H1 (cell line): ENCODE data around the gene PTBP1. TPM values are rescaled to one million over a fixed set of nuclear protein-coding genes. Genes with fewer than 3 reads are reported as not detected.

ENCODE experiments used
- CTCF ChIA-PET: fragments of 300-600 bp; sonication (Branson Sonifier 250); formaldehyde crosslinking; loops from one replicate; lab custom pipeline; 2021; ENCODE audit not compliant: partially characterized antibody; lab: Charles Lee
- POLR2A ChIA-PET: fragments of 300-600 bp; sonication (Branson Sonifier 250); formaldehyde crosslinking; loops from one replicate; lab custom pipeline; 2021; ENCODE audit warnings: inconsistent platforms; ENCODE audit not compliant: partially characterized antibody; lab: Charles Lee
- DNase-seq, 2 experiments: peaks; one replicate each; pipeline versions ENCODE4 v3.0.0 to v3.0.0-alpha.2; 2010 to 2022; ENCODE audit warnings: low spot score in 2 of 2, low read depth in 1 of 2, mixed read lengths in 1 of 2
- FAIRE-seq: peaks from 2 replicates; lab custom pipeline; 2011; peaks lifted over from hg19 to GRCh38; lab: Jason Lieb, UNC
- H2AFZ ChIP-seq: 2 replicates; pipeline ENCODE4 v1.8.1; 2012; ENCODE audit warnings: low read length, inconsistent platforms
- H2AK5ac ChIP-seq: 2 replicates; pipeline ENCODE4 v1.6.1; 2013; ENCODE audit warnings: low read depth, low read length
- H2BK120ac ChIP-seq: replicated peaks from 2 replicates; pipeline ENCODE3; 2013; ENCODE audit warnings: low read depth, low read length, inconsistent platforms
- H2BK12ac ChIP-seq: 2 replicates; pipeline ENCODE4 v1.6.1; 2013; ENCODE audit warnings: low read depth, low read length
- H2BK15ac ChIP-seq: 2 replicates; pipeline ENCODE4 v1.6.1; 2013; ENCODE audit warnings: low read length
- H2BK20ac ChIP-seq: 2 replicates; pipeline ENCODE4 v1.6.1; 2013; ENCODE audit warnings: low read length
- H2BK5ac ChIP-seq: 2 replicates; pipeline ENCODE4 v1.6.1; 2013; ENCODE audit warnings: low read depth, low read length
- H3K14ac ChIP-seq: 2 replicates; pipeline ENCODE4 v1.6.1; 2013; ENCODE audit warnings: inconsistent platforms; ENCODE audit not compliant: insufficient read length
- H3K18ac ChIP-seq: 2 replicates; pipeline ENCODE4 v1.6.1; 2013; ENCODE audit warnings: low read length; ENCODE audit errors: extremely low read depth
- H3K23ac ChIP-seq: 2 replicates; pipeline ENCODE4 v1.6.1; 2013; ENCODE audit warnings: inconsistent platforms; ENCODE audit not compliant: insufficient read length
- H3K23me2 ChIP-seq: 2 replicates; pipeline ENCODE4 v1.6.1; 2013; ENCODE audit warnings: low read depth, low read length
- H3K27ac ChIP-seq: 2 replicates; pipeline ENCODE4 v1.6.1; 2011; ENCODE audit warnings: low read depth, low read length, inconsistent platforms
- H3K27me3 ChIP-seq, 4 experiments: replicated peaks in 1 of 4; 1 replicate in 1 of 4; 2 replicates in 3 of 4; pipeline versions ENCODE4 v1.6.1 to v1.8.1; 2011 to 2013; ENCODE audit warnings: low read length in 3 of 4, mild to moderate bottlenecking in 3 of 4, inconsistent platforms in 2 of 4, mixed read lengths in 2 of 4, moderate library complexity in 1 of 4; ENCODE audit not compliant: control insufficient read depth in 3 of 4, insufficient read depth in 3 of 4; ENCODE audit errors: extremely low read depth in 1 of 4
- H3K36me3 ChIP-seq, 4 experiments: 2 replicates each; pipeline versions ENCODE4 v1.6.1 to v1.8.1; 2011 to 2013; ENCODE audit warnings: mild to moderate bottlenecking in 4 of 4, low read length in 3 of 4, moderate library complexity in 2 of 4, control low read depth in 1 of 4, inconsistent platforms in 1 of 4; ENCODE audit not compliant: insufficient read depth in 4 of 4, control insufficient read depth in 2 of 4
- H3K4ac ChIP-seq: replicated peaks from 2 replicates; pipeline ENCODE3; 2013; ENCODE audit warnings: low read length, low read depth, mixed read lengths, inconsistent platforms; ENCODE audit not compliant: insufficient read length
- H3K4me1 ChIP-seq, 4 experiments: replicated peaks in 1 of 4; 1 replicate in 1 of 4; 2 replicates in 3 of 4; pipeline versions ENCODE4 v1.6.1 to v1.8.1; 2011 to 2013; ENCODE audit warnings: low read length in 3 of 4, inconsistent platforms in 2 of 4, mixed read lengths in 1 of 4; ENCODE audit not compliant: insufficient read depth in 4 of 4, control insufficient read depth in 3 of 4
- H3K4me2 ChIP-seq, 2 experiments: 2 replicates each; pipeline versions ENCODE4 v1.6.1 to v1.8.1; 2011 to 2013; ENCODE audit warnings: low read depth in 2 of 2, low read length in 2 of 2, control low read depth in 1 of 2, inconsistent platforms in 1 of 2, mild to moderate bottlenecking in 1 of 2; ENCODE audit not compliant: insufficient read depth in 1 of 2
- H3K4me3 ChIP-seq, 4 experiments: fragments of 200-600, 300-600 bp in 1 of 4; sonication (generic), shearing (Covaris generic), sonication (Bioruptor Twin) in 1 of 4; 2 replicates each; pipeline versions ENCODE4 v1.5.1 to v1.8.1; 2011 to 2016; ENCODE audit warnings: low read length in 4 of 4, low read depth in 3 of 4, control low read depth in 2 of 4, inconsistent platforms in 2 of 4, mild to moderate bottlenecking in 2 of 4, mixed read lengths in 1 of 4, moderate library complexity in 1 of 4; ENCODE audit not compliant: insufficient read depth in 2 of 4; ENCODE audit errors: extremely low read depth in 1 of 4
- H3K56ac ChIP-seq: replicated peaks from 2 replicates; pipeline ENCODE3; 2013; ENCODE audit warnings: low read depth, mild to moderate bottlenecking, mixed read lengths, low read length, inconsistent platforms; ENCODE audit not compliant: insufficient read length
- H3K79me1 ChIP-seq: 2 replicates; pipeline ENCODE4 v1.6.1; 2013; ENCODE audit warnings: low read depth, low read length, control low read depth
- H3K79me2 ChIP-seq, 2 experiments: 2 replicates each; pipeline versions ENCODE4 v1.6.1 to v1.8.1; 2012 to 2013; ENCODE audit warnings: low read length in 2 of 2, mild to moderate bottlenecking in 2 of 2, inconsistent platforms in 1 of 2; ENCODE audit not compliant: insufficient read depth in 2 of 2, control insufficient read depth in 1 of 2
- H3K9ac ChIP-seq, 4 experiments: replicated peaks in 1 of 4; 1 replicate in 1 of 4; 2 replicates in 3 of 4; pipeline versions ENCODE4 v1.6.1 to v1.8.1; 2011 to 2013; ENCODE audit warnings: low read depth in 3 of 4, low read length in 3 of 4, control low read depth in 2 of 4, mild to moderate bottlenecking in 2 of 4, moderate library complexity in 2 of 4, inconsistent platforms in 1 of 4; ENCODE audit errors: extremely low read depth in 1 of 4
- H3K9me3 ChIP-seq, 2 experiments: 2 replicates each; pipeline versions ENCODE4 v1.6.1 to v1.8.1; 2012 to 2013; ENCODE audit warnings: mild to moderate bottlenecking in 2 of 2, moderate library complexity in 2 of 2, control low read depth in 1 of 2, inconsistent platforms in 1 of 2, low read depth in 1 of 2, low read length in 1 of 2, mixed read lengths in 1 of 2; ENCODE audit not compliant: insufficient read depth in 2 of 2
- H4K20me1 ChIP-seq, 2 experiments: replicated peaks in 1 of 2; 2 replicates each; pipeline versions ENCODE3 to v1.8.1; 2011 to 2013; ENCODE audit warnings: inconsistent platforms in 2 of 2, low read length in 2 of 2, mild to moderate bottlenecking in 1 of 2; ENCODE audit not compliant: insufficient read depth in 2 of 2, control insufficient read depth in 1 of 2
- H4K5ac ChIP-seq: 2 replicates; pipeline ENCODE4 v1.6.1; 2013; ENCODE audit warnings: low read length, low read depth, mixed read lengths, inconsistent platforms; ENCODE audit not compliant: insufficient read length
- H4K8ac ChIP-seq: 2 replicates; pipeline ENCODE4 v1.8.0; 2013; ENCODE audit warnings: mild to moderate bottlenecking, moderate library complexity, low read length, inconsistent platforms; ENCODE audit not compliant: insufficient read depth; ENCODE audit errors: extremely low read depth
- H4K91ac ChIP-seq: replicated peaks from 2 replicates; pipeline ENCODE3; 2013; ENCODE audit warnings: low read length, mixed read lengths, inconsistent platforms; ENCODE audit not compliant: insufficient read length
- BACH1 ChIP-seq: IDR thresholded peaks from 2 replicates; pipeline ENCODE4 v1.6.1; 2012; ENCODE audit warnings: low read length, improper control_type of control experiment
- CHD2 ChIP-seq: IDR thresholded peaks from 2 replicates; pipeline ENCODE4 v1.6.1; 2012; ENCODE audit warnings: low read length, improper control_type of control experiment
- EGR1 ChIP-seq: IDR thresholded peaks from 2 replicates; pipeline ENCODE4 v1.6.1; 2011; ENCODE audit warnings: low read depth, low read length, borderline replicate concordance
- POLR2A ChIP-seq, 2 experiments: IDR thresholded peaks; 1 replicate in 1 of 2; 2 replicates in 1 of 2; pipeline ENCODE4 v1.6.1; 2011; ENCODE audit warnings: low read depth in 2 of 2, low read length in 2 of 2, mild to moderate bottlenecking in 2 of 2; ENCODE audit errors: control extremely low read depth in 1 of 2
- SP1 ChIP-seq: IDR thresholded peaks from 2 replicates; pipeline ENCODE4 v1.6.1; 2011; ENCODE audit warnings: low read depth, low read length
- SRF ChIP-seq: IDR thresholded peaks from 2 replicates; pipeline ENCODE4 v1.6.1; 2011; ENCODE audit warnings: mild to moderate bottlenecking, low read depth, low read length, moderate library complexity
- USF2 ChIP-seq: IDR thresholded peaks from 2 replicates; pipeline ENCODE4 v1.6.1; 2011; ENCODE audit warnings: low read length, improper control_type of control experiment
- polyA plus RNA-seq, 7 experiments: library from polyadenylated mRNA; depleted of rRNA in 3 of 7; stranded (reverse) in 5 of 7; unstranded in 2 of 7; fragments of >200 nt in 5 of 7; fragments of 200-250 nt in 2 of 7; gene quantifications; 1 replicate in 5 of 7; 2 replicates in 1 of 7; 4 replicates in 1 of 7; pipeline versions ENCODE4 v1.2.1 to v1.2.3, GENCODE V29; 2011 to 2013; ENCODE audit warnings: missing spikeins in 2 of 7, mixed read lengths in 2 of 7
- total RNA-seq: library from RNA; stranded (reverse); fragmentation: NEBNext Ultra II Directional; extraction: Animal tissue kit (Norgen Biotek cat#: 25700); gene quantifications from 2 replicates; pipeline ENCODE4 v1.2.1, GENCODE V29; 2021

The PTBP1 gene
- total and polyA plus RNA-seq, 2 of the 8 experiments (the other 6 are each of a cell fraction or from before 2014, with no cell fraction given), result 528 to 888 TPM

GRCh38 chr19:756236-756635, 41.0 kb upstream of the PTBP1 start:
- Histone ChIP-seq H4K5ac (no peak overlapping the region), H2BK12ac (no peak overlapping the region), H3K23me2 (no peaks in the 10 kb centered on the region), H3K79me1 (no peaks in the 10 kb centered on the region), H2AK5ac (no peak overlapping the region), H3K4me3 (no peak overlapping the region), H3K9ac (no peak overlapping the region), H3K36me3 (no peaks in the 10 kb centered on the region), H2BK20ac (no peak overlapping the region), H3K79me2 (no peaks in the 10 kb centered on the region), H4K91ac (no peak overlapping the region), H4K20me1 (no peaks in the 10 kb centered on the region), H3K9me3 (peaks cover 2 to 21% of the 10 kb centered on the region in 2 experiments; a peak in 1 of 4 replicates), H3K4ac (no peak overlapping the region), H2BK120ac (no peak overlapping the region), H3K4me1 (peaks cover 0 to 5% (median 3%) of the 10 kb centered on the region in 4 experiments; a peak in 3 of 7 replicates), H3K27ac (no peak overlapping the region), H3K27me3 (no peaks in the 10 kb centered on the region), H3K18ac (no peak overlapping the region), H3K23ac (no peak overlapping the region), H2BK5ac (no peak overlapping the region), H2BK15ac (no peak overlapping the region), H4K8ac (no peak overlapping the region; the same call in 1 of the 2 replicates), H2AFZ (no peak overlapping the region), H3K56ac (no peak overlapping the region), H3K4me2 (no peak overlapping the region), H3K14ac (no peak overlapping the region)
- ChIA-PET CTCF (interaction anchor here (1.1 to 1.8 kb wide), 4 partner anchors 13 to 224 kb away, joined by 3 to 4 read pairs (median 4); no protein-coding TSS in a partner anchor), POLR2A (no interaction called here)
- FAIRE-seq (no peak), DNase-seq (no peak)
- no peak for TF ChIP-seq EGR1
- no peak for TF ChIP-seq SRF
- peak; percentile 60 for TF ChIP-seq USF2
- no peak for TF ChIP-seq POLR2A (IDR thresholded peaks at IDR 0.05; ENCODE audit: control extremely low read depth in 1 of 2, low read depth in 2 of 2, low read length in 2 of 2)
- peak; percentile 96 for TF ChIP-seq SP1
- no peak for TF ChIP-seq BACH1
- peak; percentile 75 for TF ChIP-seq CHD2
